ENCODE results near the gene LAP3.

DNA sequence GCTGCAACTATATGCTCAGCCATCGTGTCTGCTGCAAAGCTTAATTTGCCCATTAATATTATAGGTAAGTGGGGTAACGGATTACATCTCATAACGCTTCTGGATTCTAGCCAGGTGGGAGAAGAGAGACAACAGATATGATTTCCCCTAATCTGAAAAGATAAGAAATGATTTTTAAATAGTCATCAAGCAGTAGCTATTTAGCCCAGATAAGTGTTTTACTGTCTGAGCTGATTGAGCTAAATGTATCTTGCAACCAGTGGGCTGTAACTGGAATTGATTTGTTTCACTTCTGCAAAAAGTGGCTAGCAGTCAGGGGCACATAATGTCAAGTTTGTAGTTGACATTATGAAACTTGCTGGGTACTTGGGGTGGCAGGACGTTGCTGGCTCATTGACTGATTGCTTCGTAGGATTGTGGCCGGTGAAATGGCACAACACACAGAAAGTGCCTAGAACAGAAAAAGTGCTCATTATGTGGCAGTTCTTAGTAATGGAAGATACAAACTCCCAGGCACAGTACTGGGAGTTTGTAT is 18.5 kb downstream of the LAP3 start:
- TF ChIP-seq, protein P1, sequence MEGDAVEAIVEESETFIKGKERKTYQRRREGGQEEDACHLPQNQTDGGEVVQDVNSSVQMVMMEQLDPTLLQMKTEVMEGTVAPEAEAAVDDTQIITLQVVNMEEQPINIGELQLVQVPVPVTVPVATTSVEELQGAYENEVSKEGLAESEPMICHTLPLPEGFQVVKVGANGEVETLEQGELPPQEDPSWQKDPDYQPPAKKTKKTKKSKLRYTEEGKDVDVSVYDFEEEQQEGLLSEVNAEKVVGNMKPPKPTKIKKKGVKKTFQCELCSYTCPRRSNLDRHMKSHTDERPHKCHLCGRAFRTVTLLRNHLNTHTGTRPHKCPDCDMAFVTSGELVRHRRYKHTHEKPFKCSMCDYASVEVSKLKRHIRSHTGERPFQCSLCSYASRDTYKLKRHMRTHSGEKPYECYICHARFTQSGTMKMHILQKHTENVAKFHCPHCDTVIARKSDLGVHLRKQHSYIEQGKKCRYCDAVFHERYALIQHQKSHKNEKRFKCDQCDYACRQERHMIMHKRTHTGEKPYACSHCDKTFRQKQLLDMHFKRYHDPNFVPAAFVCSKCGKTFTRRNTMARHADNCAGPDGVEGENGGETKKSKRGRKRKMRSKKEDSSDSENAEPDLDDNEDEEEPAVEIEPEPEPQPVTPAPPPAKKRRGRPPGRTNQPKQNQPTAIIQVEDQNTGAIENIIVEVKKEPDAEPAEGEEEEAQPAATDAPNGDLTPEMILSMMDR (conservative IDR thresholded peaks at IDR 0.05 in 1 of 2, IDR thresholded peaks at IDR 0.05 in 1 of 2; ENCODE audit: extremely low read depth in 1 of 2, insufficient read depth in 1 of 2, low read depth in 1 of 2, low read length in 2 of 2) = no peak
- no peak for TF ChIP-seq EZH2 (IDR thresholded peaks at IDR 0.05; ENCODE audit: borderline replicate concordance, low read length)

All from mammary epithelial cell (primary cell).